Measurements from ENCODE around the gene DEFB132. TPM values are rescaled to one million over a fixed set of nuclear protein-coding genes. Genes with fewer than 3 reads are reported as not detected.

The DEFB132 gene, protein sequence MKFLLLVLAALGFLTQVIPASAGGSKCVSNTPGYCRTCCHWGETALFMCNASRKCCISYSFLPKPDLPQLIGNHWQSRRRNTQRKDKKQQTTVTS
- total RNA-seq = not detected in 2 replicates

DNA sequence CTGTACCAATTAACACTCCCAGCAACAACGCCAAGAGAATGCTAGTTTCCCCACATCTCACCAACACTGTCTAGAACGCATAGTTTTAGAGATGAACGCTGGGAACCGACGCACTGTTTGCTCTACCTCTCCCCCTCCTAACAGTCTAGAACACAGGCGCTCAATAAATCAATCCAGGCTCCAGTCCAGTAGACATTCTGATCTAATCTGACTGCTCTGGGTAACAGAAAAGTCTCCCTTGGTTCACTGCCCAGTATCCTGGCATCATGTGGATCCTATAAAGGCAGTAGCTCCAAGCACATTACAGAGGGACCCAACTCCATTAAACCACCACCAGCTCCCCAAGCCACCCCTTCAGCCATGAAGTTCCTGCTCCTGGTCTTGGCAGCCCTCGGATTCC lies at the start of gene DEFB132:
TSS of gene DEFB132 (plus strand) at position 306 of the 400 bp plus-strand sequence. CDS start at position 361, 55 bp downstream.

GRCh38 chr20:226958-227357 lies 30.6 kb upstream of the DEFB132 start, which contains the start of gene DEFB129:
Gene DEFB129, plus strand, starts transcription at chr20:227258. Its CDS starts 31 bp downstream, at chr20:227289.

GRCh38 chr20:290084-290831 lies 32.7 kb downstream of the DEFB132 start, which contains the start of gene C20orf96:
Gene C20orf96, minus strand, starts transcription at chr20:290750. Its CDS starts 140 bp downstream, at chr20:290610.

GRCh38 chr20:297098-297924 lies 39.8 kb downstream of the DEFB132 start, which contains the start of gene ZCCHC3:
Gene ZCCHC3, plus strand, starts transcription at chr20:297570. Its CDS starts 17 bp downstream, at chr20:297587.

Other genes with a start within 250 kb of the DEFB132 start
- not detected in 2 replicates for gene DEFB125, start 170.1 kb upstream of the DEFB132 start, total RNA-seq
- not detected in 2 replicates for gene DEFB126, start 115.1 kb upstream of the DEFB132 start, total RNA-seq
- not detected in 2 replicates for gene DEFB127, start 100.3 kb upstream of the DEFB132 start, total RNA-seq
- not detected in 2 replicates for gene DEFB128, start 68.0 kb upstream of the DEFB132 start, total RNA-seq
- gene DEFB129, start 30.5 kb upstream of the DEFB132 start, total RNA-seq = not detected in 2 replicates
- 2.9 and 4.8 TPM in 2 replicates for gene C20orf96, start 33.0 kb downstream of the DEFB132 start, total RNA-seq
- gene ZCCHC3, start 39.8 kb downstream of the DEFB132 start, total RNA-seq = 11.4 and 13.7 TPM in 2 replicates
- 7.0 and 8.5 TPM in 2 replicates for gene SOX12, start 67.8 kb downstream of the DEFB132 start, total RNA-seq
- gene NRSN2, start 89.4 kb downstream of the DEFB132 start, total RNA-seq = 24.0 and 57.5 TPM in 2 replicates
- 61.1 and 63.4 TPM in 2 replicates for gene TRIB3, start 123.0 kb downstream of the DEFB132 start, total RNA-seq
- 61.2 and 93.7 TPM in 2 replicates for gene RBCK1, start 150.6 kb downstream of the DEFB132 start, total RNA-seq
- 33.3 and 34.2 TPM in 2 replicates for gene TBC1D20, start 204.8 kb downstream of the DEFB132 start, total RNA-seq